Keratinocyte (primary cell): ENCODE measurements around the gene AKR1C8. TPM values are rescaled to one million over a fixed set of nuclear protein-coding genes. Genes with fewer than 3 reads are reported as not detected.
"Not testable (repeated sequence)": the region's sequence is repeated elsewhere in the genome, so short reads cannot be mapped to it uniquely, and the experiment has no call there.

Source experiments
- DNase-seq: peaks from one replicate; pipeline ENCODE4 v3.0.0-alpha.2; 2011; ENCODE audit warnings: low read depth, missing footprints, low spot score
- FAIRE-seq: peaks from 2 replicates; lab custom pipeline; 2011; peaks lifted over from hg19 to GRCh38; lab: Jason Lieb, UNC
- H2AFZ ChIP-seq: 2 replicates; pipeline ENCODE4 v1.6.0; 2012; ENCODE audit warnings: low read length, control low read depth, inconsistent platforms; ENCODE audit not compliant: control insufficient read depth
- H3K27ac ChIP-seq: 2 replicates; pipeline ENCODE4 v1.5.1; 2011; ENCODE audit warnings: low read length; ENCODE audit not compliant: control insufficient read depth, insufficient read depth
- H3K27me3 ChIP-seq: 3 replicates; pipeline ENCODE4 v1.6.0; 2011; ENCODE audit warnings: low read length; ENCODE audit not compliant: control insufficient read depth, insufficient read depth; ENCODE audit errors: extremely low read depth
- H3K36me3 ChIP-seq, 2 experiments: 2 replicates in 1 of 2; 3 replicates in 1 of 2; pipeline ENCODE4 v1.5.1; 2011; ENCODE audit warnings: low read length in 2 of 2, mild to moderate bottlenecking in 1 of 2; ENCODE audit not compliant: control insufficient read depth in 2 of 2, insufficient read depth in 2 of 2; ENCODE audit errors: extremely low read depth in 1 of 2
- H3K4me1 ChIP-seq: 3 replicates; pipeline ENCODE4 v1.5.1; 2011; ENCODE audit warnings: low read length; ENCODE audit not compliant: control insufficient read depth, insufficient read depth; ENCODE audit errors: extremely low read depth
- H3K4me2 ChIP-seq: 3 replicates; pipeline ENCODE4 v1.6.0; 2011; ENCODE audit warnings: low read depth, low read length; ENCODE audit not compliant: control insufficient read depth, insufficient read depth; ENCODE audit errors: extremely low read depth
- H3K4me3 ChIP-seq, 3 experiments: fragments of 200-600 bp in 1 of 3; sonication (generic) in 1 of 3; 2 replicates in 2 of 3; 3 replicates in 1 of 3; pipeline ENCODE4 v1.5.1; 2011 to 2016; ENCODE audit warnings: low read length in 3 of 3, mild to moderate bottlenecking in 3 of 3, control low read depth in 2 of 3, inconsistent platforms in 1 of 3, low read depth in 1 of 3, mixed read lengths in 1 of 3, mixed run types in 1 of 3, moderate library complexity in 1 of 3; ENCODE audit not compliant: control insufficient read depth in 2 of 3, insufficient read depth in 2 of 3; ENCODE audit errors: extremely low read depth in 1 of 3
- H3K79me2 ChIP-seq: 2 replicates; pipeline ENCODE4 v1.6.0; 2012; ENCODE audit warnings: low read length; ENCODE audit not compliant: control insufficient read depth, insufficient read depth
- H3K9ac ChIP-seq: 3 replicates; pipeline ENCODE4 v1.6.0; 2011; ENCODE audit warnings: low read length; ENCODE audit not compliant: control insufficient read depth, insufficient read depth; ENCODE audit errors: extremely low read depth
- H3K9me1 ChIP-seq: 3 replicates; pipeline ENCODE4 v1.6.0; 2011; ENCODE audit warnings: low read length; ENCODE audit not compliant: control insufficient read depth, insufficient read depth; ENCODE audit errors: extremely low read depth
- H3K9me3 ChIP-seq: 2 replicates; pipeline ENCODE4 v1.5.1; 2012; ENCODE audit warnings: low read depth, low read length; ENCODE audit not compliant: control insufficient read depth
- H4K20me1 ChIP-seq: 3 replicates; pipeline ENCODE4 v1.6.0; 2011; ENCODE audit warnings: low read length; ENCODE audit not compliant: control insufficient read depth, insufficient read depth; ENCODE audit errors: extremely low read depth
- EZH2 ChIP-seq: IDR thresholded peaks from one replicate; pipeline ENCODE4 v1.6.1; 2012; ENCODE audit warnings: inconsistent platforms, mild to moderate bottlenecking, low read length, moderate library complexity
- dilution Hi-C: fragments of 300-500 bp; cut with MboI; formaldehyde crosslinking; loops from one replicate; pipeline ENCODE4 v1.7.0; 2020; ENCODE audit warnings: low sequenced_read_pairs; ENCODE audit not compliant: extremely low pct_ligation_motif_present
- polyA plus RNA-seq, 5 experiments: library from polyadenylated mRNA; depleted of rRNA in 3 of 5; stranded (reverse) in 3 of 5; stranded (forward) in 1 of 5; unstranded in 1 of 5; fragments of >200 nt; gene quantifications; 1 replicate in 1 of 5; 2 replicates in 3 of 5; 3 replicates in 1 of 5; pipeline versions ENCODE4 v1.2.1 to v1.2.3, GENCODE V29; 2011 to 2012; ENCODE audit warnings: missing spikeins in 2 of 5, low read depth in 1 of 5, low replicate concordance in 1 of 5
- TF ChIP-seq, protein P1 (sequence below), 3 experiments: IDR thresholded peaks in 1 of 3; conservative IDR thresholded peaks in 1 of 3; optimal IDR thresholded peaks in 1 of 3; 2 replicates in 2 of 3; 3 replicates in 1 of 3; pipeline versions ENCODE3 to v1.5.1; 2011; ENCODE audit warnings: low read length in 3 of 3, mild to moderate bottlenecking in 3 of 3, moderate library complexity in 2 of 3, control low read depth in 1 of 3, inconsistent platforms in 1 of 3; ENCODE audit not compliant: insufficient read depth in 2 of 3; ENCODE audit errors: extremely low read depth in 1 of 3

AKR1C8 gene
- polyA plus RNA-seq, 1 donor (not counting 4 experiments of a cell fraction or from before 2014, with no cell fraction given), result not detected

DNA sequence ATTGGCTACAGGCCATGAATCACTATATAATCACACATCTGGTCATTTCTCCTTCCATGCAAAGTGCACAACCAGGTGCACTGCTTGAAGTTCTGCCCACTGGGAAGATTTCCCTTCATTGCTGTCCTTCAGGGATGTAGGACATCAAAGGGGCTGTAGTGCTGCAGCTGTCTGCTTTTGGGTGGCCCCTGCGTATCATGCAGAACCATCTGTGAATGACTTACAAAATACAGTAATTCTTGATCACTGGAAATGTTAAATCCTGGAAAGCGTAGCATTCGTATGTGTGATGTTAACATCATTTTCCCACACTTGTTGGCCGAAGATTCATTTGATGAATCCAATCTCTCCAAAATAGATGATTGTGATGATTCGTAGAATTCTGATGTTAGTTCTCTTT is 68.3 kb downstream of the AKR1C8 start:
- no peak overlapping the region for H3K9ac ChIP-seq
- no peak overlapping the region for H3K4me2 ChIP-seq
- H3K4me1 ChIP-seq, result no peaks in the 10 kb centered on the region
- H3K79me2 ChIP-seq, result no peaks in the 10 kb centered on the region
- H3K36me3 ChIP-seq, result no peaks in the 10 kb centered on the region
- H3K9me1 ChIP-seq, result no peaks in the 10 kb centered on the region
- TF ChIP-seq, protein P1, sequence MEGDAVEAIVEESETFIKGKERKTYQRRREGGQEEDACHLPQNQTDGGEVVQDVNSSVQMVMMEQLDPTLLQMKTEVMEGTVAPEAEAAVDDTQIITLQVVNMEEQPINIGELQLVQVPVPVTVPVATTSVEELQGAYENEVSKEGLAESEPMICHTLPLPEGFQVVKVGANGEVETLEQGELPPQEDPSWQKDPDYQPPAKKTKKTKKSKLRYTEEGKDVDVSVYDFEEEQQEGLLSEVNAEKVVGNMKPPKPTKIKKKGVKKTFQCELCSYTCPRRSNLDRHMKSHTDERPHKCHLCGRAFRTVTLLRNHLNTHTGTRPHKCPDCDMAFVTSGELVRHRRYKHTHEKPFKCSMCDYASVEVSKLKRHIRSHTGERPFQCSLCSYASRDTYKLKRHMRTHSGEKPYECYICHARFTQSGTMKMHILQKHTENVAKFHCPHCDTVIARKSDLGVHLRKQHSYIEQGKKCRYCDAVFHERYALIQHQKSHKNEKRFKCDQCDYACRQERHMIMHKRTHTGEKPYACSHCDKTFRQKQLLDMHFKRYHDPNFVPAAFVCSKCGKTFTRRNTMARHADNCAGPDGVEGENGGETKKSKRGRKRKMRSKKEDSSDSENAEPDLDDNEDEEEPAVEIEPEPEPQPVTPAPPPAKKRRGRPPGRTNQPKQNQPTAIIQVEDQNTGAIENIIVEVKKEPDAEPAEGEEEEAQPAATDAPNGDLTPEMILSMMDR (optimal IDR thresholded peaks at IDR 0.05 in 1 of 3, IDR thresholded peaks at IDR 0.05 in 1 of 3, conservative IDR thresholded peaks at IDR 0.05 in 1 of 3; ENCODE audit: extremely low read depth in 1 of 3, insufficient read depth in 2 of 3, low read length in 3 of 3), result no peak
- no peak for TF ChIP-seq EZH2
- H4K20me1 ChIP-seq, result no peaks in the 10 kb centered on the region
- dilution Hi-C loops, result no loop called here
- FAIRE-seq (no peak), DNase-seq (no peak)
- H3K4me3 ChIP-seq, result no peak overlapping the region
- H3K9me3 ChIP-seq, result no peaks in the 10 kb centered on the region
- no peak overlapping the region for H2AFZ ChIP-seq
- no peaks in the 10 kb centered on the region for H3K27me3 ChIP-seq
- H3K27ac ChIP-seq, result no peak overlapping the region

DNA sequence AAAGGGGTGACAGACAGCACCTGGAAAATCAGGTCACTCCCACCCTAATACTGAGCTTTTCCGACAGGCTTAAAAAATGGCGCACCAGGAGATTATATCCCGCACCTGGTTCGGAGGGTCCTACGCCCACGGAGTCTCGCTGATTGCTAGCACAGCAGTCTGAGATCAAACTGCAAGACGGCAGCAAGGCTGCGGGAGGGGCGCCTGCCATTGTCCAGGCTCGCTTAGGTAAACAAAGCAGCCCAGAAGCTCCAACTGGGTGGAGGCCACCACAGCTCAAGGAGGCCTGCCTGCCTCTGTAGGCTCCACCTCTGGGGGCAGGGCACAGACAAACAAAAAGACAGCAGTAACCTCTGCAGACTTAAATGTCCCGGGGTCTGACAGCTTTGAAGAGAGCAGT is 75.1 kb downstream of the AKR1C8 start:
- H3K4me3 ChIP-seq, H3K36me3 ChIP-seq, DNase-seq, H3K9me1 ChIP-seq, H3K79me2 ChIP-seq, H3K27ac ChIP-seq, H2AFZ ChIP-seq, H3K9me3 ChIP-seq, H3K9ac ChIP-seq, dilution Hi-C loops, FAIRE-seq, H3K27me3 ChIP-seq, H3K4me1 ChIP-seq, H4K20me1 ChIP-seq, H3K4me2 ChIP-seq: not testable (repeated sequence)

DNA sequence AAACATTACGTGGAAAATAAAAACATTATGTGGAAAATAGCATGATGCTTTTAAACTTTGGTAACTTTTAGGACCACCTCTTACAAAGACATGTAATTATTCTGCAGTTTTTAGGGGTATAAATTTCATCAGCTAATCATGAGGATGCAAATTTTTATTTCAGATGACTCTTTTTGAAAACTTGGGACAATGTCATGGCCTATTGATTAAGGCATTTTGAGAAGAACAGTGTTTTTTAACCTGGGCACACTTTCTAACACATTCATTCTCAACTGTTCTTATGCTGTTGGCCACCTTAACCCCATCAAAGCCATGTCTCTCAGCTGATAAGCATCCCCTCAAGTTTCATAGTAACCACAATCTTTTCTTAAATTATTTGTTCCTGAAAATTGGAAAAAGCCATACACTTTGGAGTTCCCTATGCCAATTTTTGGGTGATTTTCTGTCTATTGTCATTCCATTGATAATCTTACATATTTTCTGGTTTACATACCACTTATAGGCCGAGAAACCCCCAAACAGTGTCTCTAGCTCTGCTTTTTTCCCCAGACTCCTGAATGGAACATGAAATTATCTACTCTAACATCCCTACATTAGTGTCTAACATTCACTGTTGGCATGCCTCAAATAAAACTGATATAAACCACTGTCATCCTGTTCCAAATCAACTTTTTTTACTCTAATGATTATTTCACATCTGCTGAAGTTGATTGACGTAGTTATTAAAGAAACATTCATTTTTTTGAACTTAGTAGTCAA is 76.1 kb downstream of the AKR1C8 start:
- no peak overlapping the region for H2AFZ ChIP-seq
- H3K27me3 ChIP-seq, result no peaks in the 10 kb centered on the region
- H3K4me1 ChIP-seq, result no peaks in the 10 kb centered on the region
- no peak overlapping the region for H3K4me2 ChIP-seq
- H4K20me1 ChIP-seq, result no peaks in the 10 kb centered on the region
- no peak for FAIRE-seq
- no peak overlapping the region for H3K4me3 ChIP-seq
- dilution Hi-C loops, result no loop called here
- DNase-seq, result no peak
- no peak for TF ChIP-seq EZH2
- TF ChIP-seq, protein P1 (optimal IDR thresholded peaks at IDR 0.05 in 1 of 3, IDR thresholded peaks at IDR 0.05 in 1 of 3, conservative IDR thresholded peaks at IDR 0.05 in 1 of 3; ENCODE audit: extremely low read depth in 1 of 3, insufficient read depth in 2 of 3, low read length in 3 of 3), result no peak
- H3K36me3 ChIP-seq, result no peaks in the 10 kb centered on the region
- no peaks in the 10 kb centered on the region for H3K79me2 ChIP-seq
- no peak overlapping the region for H3K9ac ChIP-seq
- H3K27ac ChIP-seq, result no peak overlapping the region
- no peaks in the 10 kb centered on the region for H3K9me3 ChIP-seq
- H3K9me1 ChIP-seq, result no peaks in the 10 kb centered on the region
